Kidney (tissue), 14 donors: ENCODE data around the gene FAM184B. TPM values are rescaled to one million over a fixed set of nuclear protein-coding genes. Genes with fewer than 3 reads are reported as not detected.

Source experiments
- DNase-seq, 5 donors: peaks; one replicate each; pipeline ENCODE4 v3.0.0-alpha.2; 2013 to 2020
- FAIRE-seq: peaks from 2 replicates; lab custom pipeline; 2012; peaks lifted over from hg19 to GRCh38; lab: Jason Lieb, UNC
- H3K27ac ChIP-seq, 2 donors: one replicate each; pipeline ENCODE4 v1.7.0; 2013; ENCODE audit warnings: low read depth in 2 of 2, low read length in 2 of 2, inconsistent platforms in 1 of 2
- H3K27me3 ChIP-seq: one replicate; pipeline ENCODE4 v1.7.1; 2013; ENCODE audit warnings: low read length, inconsistent platforms; ENCODE audit not compliant: control insufficient read depth, insufficient read depth
- H3K36me3 ChIP-seq, 3 donors: one replicate each; pipeline versions ENCODE4 v1.7.0 to v1.7.1; 2013; ENCODE audit warnings: low read length in 3 of 3, control low read depth in 1 of 3, inconsistent platforms in 1 of 3; ENCODE audit not compliant: insufficient read depth in 3 of 3, control insufficient read depth in 2 of 3
- H3K4me1 ChIP-seq, 3 donors: one replicate each; pipeline versions ENCODE4 v1.7.0 to v1.7.1; 2013; ENCODE audit warnings: low read length in 3 of 3, inconsistent platforms in 1 of 3, low read depth in 1 of 3; ENCODE audit not compliant: control insufficient read depth in 2 of 3, insufficient read depth in 2 of 3
- H3K4me3 ChIP-seq, 3 donors: one replicate each; pipeline versions ENCODE4 v1.7.0 to v1.8.1; 2013; ENCODE audit warnings: low read length in 3 of 3, control low read depth in 1 of 3, inconsistent platforms in 1 of 3
- H3K9ac ChIP-seq, 3 donors: one replicate each; pipeline versions ENCODE4 v1.7.0 to v1.7.1; 2013; ENCODE audit warnings: low read length in 3 of 3, control low read depth in 1 of 3, inconsistent platforms in 1 of 3
- H3K9me3 ChIP-seq, 3 donors: one replicate each; pipeline versions ENCODE4 v1.7.0 to v1.7.1; 2013; ENCODE audit warnings: low read length in 3 of 3, control low read depth in 1 of 3, inconsistent platforms in 1 of 3; ENCODE audit not compliant: control insufficient read depth in 2 of 3, insufficient read depth in 1 of 3
- intact Hi-C: fragments of 100-400 bp; cut with DNase I; formaldehyde crosslinking; loops from one replicate; pipeline ENCODE4 v1.11.1; 2022
- polyA plus RNA-seq: library from polyadenylated mRNA; stranded (reverse); fragments of 350-450 nt; fragmentation: Illumina TruSeq; extraction: RNeasy Lipid Tissue Mini Kit (QIAGEN cat#74804); gene quantifications from one replicate; pipeline ENCODE4 v1.2.3, GENCODE V29; 2014; ENCODE audit warnings: low read depth, low replicate concordance; ENCODE audit not compliant: insufficient read depth
- total RNA-seq: library from RNA; stranded (reverse); fragmentation: NEBNext Ultra II Directional; extraction: Animal tissue kit (Norgen Biotek cat#: 25700); gene quantifications from one replicate; pipeline ENCODE4 v1.2.1, GENCODE V29; 2021
- TF ChIP-seq, protein P1 (sequence below): IDR thresholded peaks from 3 replicates; pipeline ENCODE4 v1.5.1; 2012; ENCODE audit warnings: mild to moderate bottlenecking, moderate library complexity, borderline replicate concordance; ENCODE audit not compliant: insufficient read depth; ENCODE audit errors: extremely low read depth
- donor health status: control.
- donor health status: control.
- donor health status: control.
- donor health status: control.
- donor health status: control.
- donor health status: DM: yes; HTN: yes; CAD: no.
- donor health status: Normal renal cell carcinoma (clear cell type).

The FAM184B gene
- total and polyA plus RNA-seq, 2 donors from 2014 or later: 0.09 to 0.39 TPM

DNA sequence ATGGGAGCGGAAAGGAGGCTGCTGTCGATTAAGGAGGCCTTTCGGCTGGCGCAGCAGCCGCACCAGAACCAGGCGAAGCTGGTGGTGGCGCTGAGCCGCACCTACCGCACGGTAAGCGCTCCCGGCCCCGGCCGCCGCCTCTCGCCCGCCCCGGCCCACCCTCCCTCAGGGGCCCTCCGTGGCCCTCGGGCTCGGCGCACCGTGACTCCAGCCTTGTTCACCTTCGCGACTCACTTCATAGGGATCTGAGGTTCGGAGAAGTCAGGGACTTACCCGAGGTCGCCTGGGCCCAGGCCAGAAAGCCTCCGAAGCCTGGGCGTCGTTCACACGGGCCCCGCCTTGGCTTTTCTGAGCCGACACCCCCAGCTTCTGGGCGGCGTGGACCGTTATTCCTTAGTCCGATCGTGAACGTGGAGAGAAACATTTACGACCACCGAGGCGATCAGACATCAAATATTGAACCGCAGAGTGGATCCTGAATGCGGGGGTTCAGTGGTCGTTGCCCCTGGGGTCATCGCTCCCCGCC, 29.7 kb upstream of the FAM184B start:
- DNase-seq: peak in 1 of 5 donors; percentile 42
- TF ChIP-seq, protein P1, sequence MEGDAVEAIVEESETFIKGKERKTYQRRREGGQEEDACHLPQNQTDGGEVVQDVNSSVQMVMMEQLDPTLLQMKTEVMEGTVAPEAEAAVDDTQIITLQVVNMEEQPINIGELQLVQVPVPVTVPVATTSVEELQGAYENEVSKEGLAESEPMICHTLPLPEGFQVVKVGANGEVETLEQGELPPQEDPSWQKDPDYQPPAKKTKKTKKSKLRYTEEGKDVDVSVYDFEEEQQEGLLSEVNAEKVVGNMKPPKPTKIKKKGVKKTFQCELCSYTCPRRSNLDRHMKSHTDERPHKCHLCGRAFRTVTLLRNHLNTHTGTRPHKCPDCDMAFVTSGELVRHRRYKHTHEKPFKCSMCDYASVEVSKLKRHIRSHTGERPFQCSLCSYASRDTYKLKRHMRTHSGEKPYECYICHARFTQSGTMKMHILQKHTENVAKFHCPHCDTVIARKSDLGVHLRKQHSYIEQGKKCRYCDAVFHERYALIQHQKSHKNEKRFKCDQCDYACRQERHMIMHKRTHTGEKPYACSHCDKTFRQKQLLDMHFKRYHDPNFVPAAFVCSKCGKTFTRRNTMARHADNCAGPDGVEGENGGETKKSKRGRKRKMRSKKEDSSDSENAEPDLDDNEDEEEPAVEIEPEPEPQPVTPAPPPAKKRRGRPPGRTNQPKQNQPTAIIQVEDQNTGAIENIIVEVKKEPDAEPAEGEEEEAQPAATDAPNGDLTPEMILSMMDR: no peak
- Histone ChIP-seq H3K9ac (peak overlapping the region in 1 of 3 donors; percentile 52), H3K27ac (no peak overlapping the region), H3K36me3 (no peaks in the 10 kb centered on the region), H3K4me1 (peaks cover 3 to 16% (median 14%) of the 10 kb centered on the region in 3 donors), H3K9me3 (no peaks in the 10 kb centered on the region), H3K27me3 (no peaks in the 10 kb centered on the region), H3K4me3 (peak overlapping the region; percentile 66 to 77 (median 71))
- no peak for FAIRE-seq
- intact Hi-C loops: no loop called here

DNA sequence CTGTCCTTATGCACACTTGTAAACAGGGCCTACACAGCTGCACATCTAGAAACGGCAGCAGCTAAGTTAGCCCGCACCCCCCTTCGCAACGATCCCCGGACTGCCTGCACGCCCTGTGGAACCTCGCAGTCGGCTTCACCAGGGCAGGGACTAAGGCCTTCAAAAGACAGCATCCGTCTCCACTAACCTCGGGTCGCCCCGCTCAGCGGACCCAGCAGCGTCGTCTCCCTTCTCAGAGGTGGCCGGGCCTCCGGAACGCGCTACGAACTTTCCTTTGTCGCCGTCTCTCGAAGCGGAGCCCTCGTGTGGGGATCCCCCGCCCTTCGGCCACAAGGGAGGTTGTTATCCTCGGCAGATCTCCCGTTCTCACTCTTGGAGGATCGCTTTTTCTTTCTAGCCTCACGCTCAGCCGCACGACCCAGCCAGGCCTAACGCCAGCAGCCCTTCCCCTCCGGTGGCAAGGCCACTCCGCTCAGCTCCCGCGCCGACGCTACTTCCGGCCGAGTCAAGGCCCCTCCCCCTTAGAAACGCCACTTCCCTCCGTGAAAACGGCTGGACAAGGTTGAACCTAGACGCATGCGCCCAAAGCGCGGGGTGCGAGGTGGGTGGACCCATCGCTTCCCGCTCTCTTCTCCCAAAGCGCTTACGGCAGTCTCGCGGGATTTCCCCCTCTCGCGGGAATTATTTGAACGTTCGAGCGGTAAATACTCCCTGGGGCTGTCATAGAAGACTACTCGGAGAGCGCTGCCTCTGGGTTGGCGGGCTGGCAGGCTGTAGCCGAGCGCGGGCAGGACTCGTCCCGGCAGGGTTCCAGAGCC, 29.0 kb upstream of the FAM184B start, which contains the start of the genes DCAF16 and NCAPG:
Gene DCAF16 (minus strand): TSS at position 498 of the 818 bp plus-strand sequence. CDS start 6,616 bp downstream, outside the sequence.
Gene NCAPG (plus strand): TSS at position 720 of the 818 bp plus-strand sequence. CDS start 99 bp downstream, outside the sequence.
- Histone ChIP-seq H3K4me1 (peaks cover 3 to 16% (median 14%) of the 10 kb centered on the region in 3 donors), H3K4me3 (peak within 1 kb of the TSS; percentile 77 to 95 (median 89)), H3K27ac (peak within 1 kb of the TSS; percentile 92), H3K27me3 (no peaks in the 10 kb centered on the region), H3K9ac (peak within 1 kb of the TSS; percentile 90 to 99 (median 96)), H3K9me3 (no peaks in the 10 kb centered on the region), H3K36me3 (no peaks in the 10 kb centered on the region)
- intact Hi-C loops: no loop called here
- FAIRE-seq: peak; percentile 98
- peak; percentile 100 for DNase-seq
- TF ChIP-seq, protein P1: no peak

DNA sequence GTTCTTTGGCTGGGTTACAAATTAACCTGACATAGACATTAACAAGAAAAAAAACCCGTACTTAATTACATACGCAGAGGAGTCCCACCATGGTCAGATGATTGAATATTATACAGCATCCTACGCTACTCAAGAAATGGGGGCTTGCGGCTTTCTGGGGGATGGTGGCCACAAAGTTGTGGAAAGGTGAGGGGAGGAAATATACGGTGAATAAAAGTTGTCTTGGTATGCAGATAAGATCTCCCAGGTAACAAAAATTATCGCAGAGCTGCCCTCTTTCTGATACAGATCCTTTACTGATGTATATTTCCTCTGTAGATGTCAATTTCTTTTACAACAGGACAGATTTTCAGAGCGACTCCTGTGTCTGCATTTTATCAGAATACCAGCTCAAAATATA, 28.2 kb upstream of the FAM184B start:
- TF ChIP-seq, protein P1: no peak
- H3K27ac ChIP-seq: no peak overlapping the region
- H3K4me3 ChIP-seq: peak overlapping the region; percentile 77 to 95 (median 89)
- peaks cover 3 to 16% (median 14%) of the 10 kb centered on the region in 3 donors for H3K4me1 ChIP-seq
- peaks cover 0 to 2% (median 0%) of the 10 kb centered on the region in 3 donors for H3K36me3 ChIP-seq
- FAIRE-seq: no peak
- peak overlapping the region; percentile 90 to 99 (median 96) for H3K9ac ChIP-seq
- no peaks in the 10 kb centered on the region for H3K27me3 ChIP-seq
- intact Hi-C loops: no loop called here
- DNase-seq: peak in 3 of 5 donors; percentile 36 to 42 (median 39)
- H3K9me3 ChIP-seq: no peaks in the 10 kb centered on the region
